HG02798 (cell line): ENCODE results near the gene RASAL3.

Source experiments
- ATAC-seq: cut with Tn5 transposase; IDR thresholded peaks from one replicate; pipeline ENCODE4 v1.9.1; 2021; ENCODE audit warnings: mild to moderate bottlenecking; ENCODE audit not compliant: unreplicated experiment, poor library complexity

The RASAL3 gene

DNA sequence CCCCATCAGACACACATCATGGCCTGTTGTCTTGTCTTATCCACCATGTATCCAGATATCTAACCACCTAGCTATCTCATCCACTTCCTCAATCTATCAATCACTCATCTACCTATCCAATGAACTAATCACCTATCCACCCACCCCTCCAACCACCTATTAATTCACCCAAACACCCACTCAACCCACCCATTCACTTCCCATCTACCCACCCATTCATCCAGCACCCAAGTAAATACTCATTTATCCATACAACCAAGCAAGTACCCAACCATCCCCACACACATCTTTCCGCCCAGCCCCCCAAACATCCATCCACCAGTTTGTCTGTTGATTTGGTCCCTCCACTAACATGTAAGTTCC is 13.8 kb downstream of the RASAL3 start:
- no peak for ATAC-seq

DNA sequence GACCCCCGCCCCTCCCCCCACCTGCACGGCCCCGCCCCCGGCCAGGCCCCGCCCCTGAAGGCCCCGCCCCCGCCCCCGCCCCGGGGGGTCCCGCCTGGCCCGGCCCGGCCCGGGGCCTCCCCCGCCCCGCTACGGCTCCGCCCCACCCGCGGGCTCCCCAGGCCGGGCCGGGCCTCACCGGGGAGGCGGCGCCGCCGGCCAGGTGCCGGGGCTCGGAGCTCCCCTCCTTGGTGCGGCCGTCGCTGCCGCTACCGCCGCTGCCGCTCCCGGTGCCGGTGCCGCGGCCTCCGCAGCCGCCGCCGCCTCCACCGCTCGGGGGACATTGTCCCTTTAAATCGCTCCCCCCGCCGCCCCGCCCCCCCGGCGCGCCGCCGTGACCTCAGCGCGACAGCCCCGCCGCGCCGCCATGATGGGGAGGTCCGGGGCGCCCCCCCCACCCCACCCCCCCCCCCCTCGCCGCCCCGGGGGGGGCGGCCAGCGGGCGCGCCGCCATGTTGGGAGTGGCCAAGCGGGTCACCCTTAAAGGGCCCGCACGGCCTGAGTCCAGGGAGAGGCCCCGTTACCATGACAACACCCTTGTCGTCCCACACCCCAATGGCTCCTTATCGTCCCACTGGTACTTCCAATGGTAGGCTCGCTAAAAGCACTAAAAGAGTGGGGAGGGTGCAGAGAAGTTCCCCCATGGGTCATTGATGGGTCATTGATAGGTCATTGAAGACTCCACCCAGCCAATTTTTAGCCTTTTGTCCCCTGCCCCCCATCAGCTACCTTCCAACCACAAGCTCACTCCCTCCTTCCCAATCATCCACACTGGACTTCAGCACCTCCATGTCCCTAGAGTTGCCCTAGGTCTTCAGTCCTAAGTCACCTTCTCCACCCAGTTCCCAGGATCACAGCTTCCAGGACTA is 14.5 kb downstream of the RASAL3 start, which contains the start of gene WIZ:
TSS of gene WIZ (minus strand) at position 337 of the 908 bp plus-strand sequence. CDS start 1,649 bp downstream, outside the sequence.
- ATAC-seq = peak; percentile 59

DNA sequence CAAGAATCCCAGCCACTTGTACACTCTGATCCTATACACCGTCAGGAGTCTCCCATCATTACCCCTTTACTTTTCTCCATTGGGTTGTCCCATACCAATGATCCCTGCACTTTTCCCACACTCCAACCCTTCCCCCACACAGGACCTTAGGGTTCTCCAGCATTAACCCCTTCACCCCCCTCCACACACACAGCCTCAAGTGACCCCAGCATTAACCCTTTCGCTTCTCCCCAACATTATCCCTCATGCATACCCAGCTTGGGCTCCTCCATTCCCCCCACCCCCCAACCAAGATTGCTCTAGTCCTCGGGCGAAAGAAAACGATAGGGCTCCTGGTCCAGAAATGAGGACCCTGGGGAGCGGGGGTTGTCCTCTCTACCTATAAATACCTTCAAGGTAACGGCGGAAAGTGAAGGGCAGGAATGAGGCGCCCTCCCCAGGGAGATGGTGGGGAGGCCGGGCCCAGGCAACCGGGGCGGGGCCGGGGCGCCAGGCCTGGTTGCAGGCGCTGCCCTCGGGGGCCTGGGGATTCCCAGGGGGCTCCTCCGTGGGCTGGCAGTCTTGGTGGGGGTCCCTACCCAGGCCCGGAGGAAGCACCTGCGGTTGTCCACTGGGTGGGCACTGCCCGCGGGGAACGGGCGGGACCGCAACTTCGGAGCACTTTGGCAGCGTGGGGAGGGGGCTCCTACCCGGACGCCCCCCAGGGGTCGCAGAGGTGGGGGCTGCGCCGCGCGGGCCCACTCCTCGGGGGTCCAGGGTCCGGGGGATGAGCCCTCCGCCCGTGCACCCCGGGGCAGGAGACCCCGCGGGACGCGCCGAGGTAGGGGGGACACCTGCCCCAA is 15.3 kb downstream of the RASAL3 start:
- peak; percentile 11 for ATAC-seq

DNA sequence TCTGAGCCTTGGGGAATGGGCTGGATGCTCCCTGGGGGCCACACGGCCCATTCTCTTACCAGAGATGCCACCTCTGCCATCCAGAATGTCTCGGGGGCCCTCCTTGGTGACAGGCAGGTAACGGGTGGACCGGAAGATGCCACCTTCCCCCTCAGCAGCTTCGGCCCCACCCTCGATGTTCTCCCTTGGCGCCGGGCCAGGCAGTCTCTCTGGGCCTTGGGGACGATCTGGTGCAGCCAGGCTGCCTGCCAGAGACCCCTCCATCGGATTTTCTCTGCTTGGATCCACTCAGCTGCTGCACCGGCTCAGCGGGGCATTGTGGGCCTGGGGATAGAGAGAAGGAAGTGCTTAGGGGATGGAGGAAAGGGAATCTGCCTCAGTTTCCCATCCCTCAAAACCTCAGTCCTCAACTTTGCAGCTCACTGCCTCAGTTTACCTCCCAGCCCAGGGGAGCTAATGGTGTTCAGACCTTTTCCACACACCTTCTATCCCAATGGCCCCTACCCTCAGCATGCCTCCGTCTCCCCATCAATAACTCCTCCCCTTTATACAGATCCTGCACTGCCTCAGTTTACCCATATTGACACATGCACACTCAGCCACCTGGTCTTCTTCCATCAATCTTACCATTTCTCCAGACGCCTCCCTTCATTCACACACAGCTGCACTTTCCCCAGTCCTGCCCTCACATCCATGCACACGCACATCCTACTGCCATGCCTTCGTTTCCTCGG is 16.1 kb downstream of the RASAL3 start:
- ATAC-seq = no peak

DNA sequence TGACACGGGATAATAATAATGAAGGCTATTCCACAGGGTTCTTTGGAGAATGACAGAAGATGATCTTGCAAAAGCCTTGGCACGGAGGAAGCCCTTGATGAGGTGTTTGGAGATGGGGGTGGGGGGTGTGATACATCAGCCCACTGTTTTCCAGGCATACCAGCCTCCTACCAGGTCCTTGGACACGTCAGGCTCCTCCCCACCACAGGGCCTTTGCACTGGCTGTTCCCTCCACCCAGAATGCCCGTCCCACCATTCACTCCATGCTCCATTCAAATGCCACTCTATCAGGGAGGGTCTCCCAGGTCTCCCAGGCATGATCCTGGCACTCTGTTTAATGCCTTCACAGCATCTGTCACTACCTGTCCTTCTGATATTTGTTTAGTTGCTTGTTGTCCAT is 17.3 kb downstream of the RASAL3 start:
- no peak for ATAC-seq

DNA sequence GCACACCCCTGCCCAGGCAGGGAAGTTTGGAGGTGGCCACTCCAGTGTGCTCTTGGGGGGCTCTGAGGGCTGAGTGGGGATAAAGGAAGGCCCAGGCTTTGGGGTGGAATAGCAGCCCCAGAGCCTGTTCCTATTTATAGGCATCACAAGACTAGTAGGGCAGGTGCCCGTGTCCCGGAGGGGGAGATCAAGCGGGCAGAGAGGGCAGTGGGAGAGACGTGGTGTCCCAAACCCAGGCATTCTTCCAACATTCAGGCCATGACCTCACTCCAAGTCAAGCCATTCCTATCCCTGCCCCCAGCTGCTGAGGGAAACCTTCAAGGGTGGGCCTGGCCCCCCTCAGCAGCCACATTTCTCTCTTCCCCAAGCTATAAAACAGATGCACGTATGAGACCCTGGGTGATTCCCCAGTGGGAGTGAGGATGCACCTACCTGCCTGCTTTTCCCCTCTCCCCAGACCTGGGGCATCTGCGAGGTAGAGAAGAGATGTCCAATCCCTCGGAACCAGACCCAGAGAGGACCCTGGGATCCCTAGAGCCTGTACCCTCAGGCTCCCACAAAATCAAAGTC is 18.5 kb downstream of the RASAL3 start:
- ATAC-seq = no peak

DNA sequence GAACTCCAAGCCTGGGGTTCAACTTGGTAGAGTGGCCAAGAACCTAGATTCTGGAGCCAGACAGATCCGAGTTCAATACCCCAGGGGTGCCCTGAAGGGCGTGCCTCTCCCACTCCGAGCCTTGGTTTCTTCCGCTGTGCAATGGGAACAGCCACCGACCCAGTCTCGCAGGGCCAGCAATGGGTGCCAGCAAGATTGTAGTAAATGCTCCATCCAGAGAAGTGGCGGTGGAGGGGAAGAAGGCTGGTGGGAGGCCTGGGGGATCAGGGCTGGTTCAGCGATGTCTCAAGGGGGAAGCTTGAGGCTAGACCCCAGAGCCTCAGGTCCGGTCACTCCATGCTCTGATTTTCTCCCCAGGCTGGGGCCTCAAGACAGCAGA is 19.1 kb downstream of the RASAL3 start:
- no peak for ATAC-seq

DNA sequence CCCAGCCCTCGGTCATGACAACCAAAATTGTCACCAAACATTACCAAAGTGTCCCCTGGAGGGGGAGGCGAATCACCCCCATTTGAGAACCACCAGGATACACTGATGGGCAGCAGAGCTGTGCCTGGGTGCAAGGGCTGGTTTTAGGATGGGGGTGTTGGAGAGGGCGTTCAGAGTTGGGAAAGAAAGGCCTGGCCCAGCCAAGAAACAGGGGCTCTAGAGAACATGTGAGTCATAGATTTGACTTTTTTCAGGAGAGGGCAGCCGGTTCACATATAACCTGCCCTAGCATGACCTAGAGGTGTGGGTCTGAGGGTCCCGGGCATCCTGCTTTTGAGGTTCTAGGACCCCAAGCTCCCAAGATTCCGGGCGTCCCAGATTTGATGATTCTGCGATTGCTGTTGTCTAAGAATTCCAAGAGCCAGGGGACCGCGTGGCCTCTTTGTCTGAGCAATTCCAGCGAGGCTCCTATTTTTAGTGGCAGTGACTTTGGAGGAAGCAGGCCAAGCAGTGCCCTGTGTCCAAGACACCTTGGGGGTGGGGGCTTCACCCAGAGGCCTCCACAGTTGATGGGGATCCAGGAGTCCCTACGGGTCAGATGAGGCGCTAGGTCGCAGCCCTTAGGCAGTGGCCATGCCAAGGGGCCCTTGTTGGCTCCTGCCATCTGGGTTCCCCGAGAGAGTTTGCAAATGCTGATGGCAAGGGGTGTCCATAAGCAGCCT is 19.7 kb downstream of the RASAL3 start:
- no peak for ATAC-seq

DNA sequence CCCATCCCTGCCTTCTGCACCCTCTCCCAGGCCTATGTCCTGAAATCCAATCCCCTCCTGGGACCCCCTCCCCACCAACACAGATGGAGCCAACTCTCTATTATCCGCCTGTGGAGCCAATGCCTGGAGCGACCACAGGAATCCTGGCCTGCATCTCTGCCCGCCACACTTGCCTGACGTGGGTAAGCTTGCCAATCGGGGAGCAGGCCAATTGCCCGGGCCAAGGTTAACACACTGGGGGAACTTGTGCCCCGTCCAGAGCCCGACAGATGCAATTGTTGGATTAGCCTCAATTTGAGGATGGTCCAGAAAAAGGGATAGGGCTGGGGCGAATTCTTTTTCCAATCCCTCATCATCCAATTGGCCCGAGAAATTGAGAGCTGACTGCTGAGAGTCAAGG is 20.5 kb downstream of the RASAL3 start:
- ATAC-seq = no peak

DNA sequence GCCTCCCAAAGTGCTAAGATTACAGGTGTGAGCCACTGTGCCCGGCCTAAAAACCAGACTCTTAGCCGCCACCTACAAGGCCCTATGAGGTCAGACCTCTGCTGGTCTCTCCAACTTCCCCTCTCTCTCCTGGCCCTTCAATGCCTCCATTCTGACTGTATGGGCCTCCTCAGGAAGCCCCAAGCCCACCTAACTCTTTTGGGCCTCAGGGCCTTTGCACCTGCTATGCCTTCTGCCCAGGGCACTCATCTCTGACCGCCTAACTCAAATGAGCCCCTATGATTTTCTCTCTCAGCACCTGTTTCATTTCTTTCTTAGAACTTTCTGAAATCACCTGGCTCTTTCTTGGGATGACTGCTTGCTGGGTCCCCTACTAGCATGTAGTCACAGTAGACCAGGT is 21.0 kb downstream of the RASAL3 start:
- no peak for ATAC-seq

DNA sequence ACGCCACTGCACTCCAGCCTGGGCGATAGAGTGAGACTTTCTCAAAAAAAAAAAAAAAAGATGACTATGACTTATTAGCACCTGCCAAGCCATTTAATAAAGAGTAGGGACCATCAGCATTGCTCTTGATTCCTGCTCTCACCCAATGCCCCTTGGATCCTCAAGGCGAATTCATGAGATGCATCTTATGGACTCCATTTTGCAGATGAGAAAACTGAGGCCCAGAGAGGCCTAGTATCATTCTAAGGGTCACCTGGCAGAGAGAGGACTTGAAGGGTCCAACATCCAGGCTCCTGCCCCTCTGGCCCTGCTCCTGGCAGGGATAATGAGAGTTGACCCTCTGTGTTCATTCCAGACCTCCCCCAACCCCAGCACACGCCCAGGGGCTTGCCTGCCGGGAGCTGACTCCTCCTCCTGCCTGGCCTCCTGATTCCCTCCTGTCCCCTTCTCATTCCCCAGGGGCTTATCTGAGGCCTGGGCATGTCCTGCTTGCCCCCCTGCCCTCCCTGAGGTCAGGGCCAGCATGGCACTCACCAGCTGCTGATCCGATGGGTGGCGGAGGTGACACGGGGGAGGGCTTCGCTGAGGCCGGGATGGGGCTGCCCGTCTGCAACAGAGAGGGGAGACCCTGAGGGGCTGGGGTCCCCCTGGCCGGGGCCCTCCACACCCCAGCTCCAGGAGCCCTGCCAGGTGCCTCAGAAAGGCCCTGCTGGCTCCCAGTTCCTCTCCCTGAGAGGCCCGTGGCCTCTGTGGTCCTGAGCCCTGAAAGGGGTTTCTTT is 22.0 kb downstream of the RASAL3 start:
- ATAC-seq = no peak

DNA sequence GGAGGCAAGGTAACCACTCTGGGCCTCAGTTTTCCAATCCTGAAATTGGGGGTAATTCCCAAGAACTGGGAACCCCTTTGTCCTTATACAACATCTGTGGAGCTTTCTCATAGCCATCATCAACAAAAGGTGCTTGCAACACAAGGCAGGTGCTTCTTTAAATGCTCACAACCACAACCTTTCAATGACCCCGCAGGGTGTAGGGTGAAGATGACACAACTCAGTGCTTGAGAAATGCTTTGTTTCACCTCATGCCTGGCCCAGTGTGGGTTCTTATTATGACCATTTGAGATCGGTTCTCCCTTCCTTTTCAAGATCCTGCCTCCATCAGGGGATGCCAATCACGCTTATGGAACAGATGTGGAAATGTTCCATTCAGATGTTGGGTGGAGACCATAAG is 23.0 kb downstream of the RASAL3 start:
- no peak for ATAC-seq

DNA sequence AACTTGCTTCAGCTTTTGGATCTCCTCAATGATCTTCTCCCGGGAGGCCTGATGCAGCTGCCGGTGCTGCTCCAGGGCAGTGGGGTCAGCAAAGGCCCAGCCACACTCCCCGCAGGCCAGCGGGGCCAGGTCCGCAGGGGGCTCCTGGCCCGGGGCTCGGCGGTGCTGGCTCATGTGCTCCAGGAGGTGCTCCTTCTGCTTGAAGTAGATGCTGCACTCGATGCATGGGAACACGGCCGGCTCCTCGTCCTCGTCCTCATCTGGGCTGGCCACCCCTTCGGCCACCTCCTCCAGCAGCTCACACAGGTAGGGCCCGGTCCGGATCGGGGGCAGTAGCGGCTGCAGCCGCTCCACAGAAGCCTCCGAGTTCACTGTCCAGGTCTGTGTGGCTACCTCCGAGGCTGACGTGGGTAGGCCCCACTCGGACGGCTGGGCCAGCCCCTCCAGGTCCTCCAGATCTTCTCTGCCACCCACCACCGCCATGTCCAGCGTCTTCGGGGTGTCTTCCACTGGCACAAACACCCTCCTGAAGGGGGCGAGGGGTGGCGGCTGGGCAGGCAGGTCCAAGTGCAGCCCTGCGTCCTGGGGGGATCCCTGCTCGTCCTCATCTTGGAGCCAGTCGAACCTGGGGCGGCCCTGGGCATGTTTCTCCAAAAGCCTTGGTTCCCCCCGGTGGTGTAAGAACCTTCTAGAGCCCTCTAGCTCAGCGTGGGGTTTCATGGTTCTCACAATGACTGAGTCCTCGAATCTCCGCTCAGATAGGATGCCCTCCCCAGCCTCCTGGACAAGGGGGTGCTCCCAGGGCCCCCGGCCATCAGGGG is 24.3 kb downstream of the RASAL3 start:
- ATAC-seq = no peak

DNA sequence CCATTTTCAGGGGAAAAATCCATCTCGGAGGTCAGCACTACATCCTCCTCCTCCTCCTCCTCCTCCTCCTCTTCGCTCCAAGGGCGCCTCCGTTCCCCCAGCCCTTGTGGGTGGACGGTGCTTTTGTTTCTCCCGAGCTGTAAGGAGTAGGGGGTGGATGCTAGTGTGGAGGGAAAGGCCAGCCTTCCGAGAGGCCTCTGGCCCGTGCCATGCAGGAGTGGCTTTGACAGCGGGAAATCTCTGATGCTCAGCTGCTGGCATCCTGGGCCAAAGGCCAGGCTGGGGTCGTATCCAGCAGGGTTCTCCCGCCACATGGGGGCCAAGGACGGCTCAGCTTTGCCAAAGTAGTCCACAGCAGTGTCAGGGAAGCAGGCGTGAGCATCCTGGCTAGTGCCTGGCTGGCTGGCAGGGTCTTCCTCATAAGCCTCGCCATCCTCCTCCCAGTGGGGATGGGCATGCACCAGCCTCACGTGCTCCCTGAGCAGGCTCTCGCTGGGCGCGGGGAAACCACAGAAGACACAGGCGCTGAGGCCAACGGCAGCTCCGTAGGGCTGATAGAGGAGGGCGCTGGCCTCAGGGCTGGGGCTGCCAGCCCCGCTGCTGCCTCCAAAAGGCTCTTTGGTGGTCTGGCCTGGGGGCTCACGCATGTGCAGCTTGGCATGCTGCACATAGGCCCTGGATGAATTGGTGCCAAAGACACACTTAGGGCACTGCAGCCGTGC is 25.1 kb downstream of the RASAL3 start:
- no peak for ATAC-seq

DNA sequence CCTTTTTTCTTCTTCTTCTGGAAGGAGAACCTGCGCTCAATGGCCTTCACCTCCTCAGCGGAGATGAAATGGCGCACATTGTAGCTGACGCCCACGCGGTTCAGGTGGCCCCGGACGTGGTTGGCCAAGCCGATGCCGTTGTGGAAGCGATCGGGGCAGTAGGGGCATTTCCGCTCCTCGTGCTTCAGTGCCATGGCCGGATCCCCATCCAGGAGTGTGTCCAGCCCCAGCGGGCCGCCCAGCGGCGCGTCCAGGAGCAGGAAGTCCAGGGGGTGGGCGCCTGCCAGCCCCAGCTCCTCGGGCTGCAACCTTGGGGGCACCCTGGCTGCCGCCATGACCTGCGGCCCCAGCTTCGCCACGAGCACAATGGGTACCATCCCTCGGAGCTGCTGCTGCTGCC is 25.8 kb downstream of the RASAL3 start:
- ATAC-seq = no peak

DNA sequence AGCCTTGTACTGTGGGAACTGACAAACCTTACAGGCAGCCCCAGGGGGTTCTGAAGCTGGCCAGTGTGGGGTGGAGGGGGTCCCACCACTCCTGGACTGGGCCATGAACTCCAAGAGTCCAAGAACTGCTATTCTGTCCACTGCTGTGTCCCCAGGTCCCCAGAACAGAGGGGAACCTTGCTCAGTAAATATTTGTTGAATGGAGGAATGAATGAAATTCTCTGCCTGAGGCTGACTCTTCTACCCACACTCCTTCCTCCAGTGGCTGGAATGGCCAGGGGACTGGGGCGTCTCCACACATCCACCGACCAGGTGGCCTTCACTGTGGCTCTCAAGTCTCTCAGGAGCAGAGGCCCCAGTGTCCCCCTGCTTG is 26.2 kb downstream of the RASAL3 start:
- ATAC-seq = no peak

DNA sequence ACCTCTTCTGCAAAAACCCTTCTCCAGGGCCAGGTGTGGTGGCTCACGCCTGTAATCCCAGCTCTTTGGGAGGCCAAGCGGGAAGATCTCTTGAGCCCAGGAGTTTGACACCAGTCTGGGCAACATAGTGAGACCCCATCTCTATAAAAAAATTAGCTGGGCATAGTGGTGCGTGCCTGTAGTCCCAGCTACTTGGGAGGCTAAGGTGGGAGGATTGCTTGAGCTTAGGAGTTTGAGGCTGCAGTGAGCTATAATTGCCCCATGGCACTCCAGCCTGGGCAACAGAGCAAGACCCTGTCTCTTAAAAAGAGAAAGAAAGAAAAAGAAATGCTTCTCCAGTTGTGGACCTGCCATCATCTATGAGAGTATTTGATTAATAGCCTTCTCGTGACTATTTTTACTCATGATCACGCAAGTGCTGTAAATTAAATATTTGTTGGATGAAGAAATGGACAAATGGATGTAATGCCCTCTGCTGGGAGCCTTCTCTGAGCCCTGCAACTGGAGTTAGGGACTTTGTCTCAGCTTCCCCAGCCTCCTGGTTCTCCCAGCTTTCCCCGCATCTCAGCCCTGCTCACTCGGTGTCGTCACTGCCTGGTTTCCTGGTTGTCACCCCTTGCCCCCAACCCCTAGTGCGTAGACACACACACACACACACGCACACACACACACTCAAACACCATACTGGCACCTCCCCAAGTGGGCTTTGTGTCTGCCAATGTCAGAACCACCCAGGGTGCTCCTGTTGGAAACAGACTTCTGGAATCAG is 26.8 kb downstream of the RASAL3 start:
- no peak for ATAC-seq
